Activated naive CD4-positive, alpha-beta T cell treated with anti-CD3 and anti-CD28 coated beads, Interleukin-2, amount 50 U/mL, for 72 hours (primary cell): ENCODE data around the gene ALG1. TPM values are rescaled to one million over a fixed set of nuclear protein-coding genes. Genes with fewer than 3 reads are reported as not detected.
A peak's percentile ranks its signal among the peaks of the same experiment; 100 is the strongest.
"Not testable (repeated sequence)": the region's sequence is repeated elsewhere in the genome, so short reads cannot be mapped to it uniquely, and the experiment has no call there.

Experiments
- ATAC-seq, 2 donors: fragments of 150-1000 bp; cut with Tn5 transposase; 2 replicates each; pipeline ENCODE4 v1.10.0; 2021; ENCODE audit warnings: mild to moderate bottlenecking in 2 of 2, moderate library complexity in 2 of 2
- DNase-seq, 2 donors: peaks; one replicate each; pipeline ENCODE4 v3.0.0; 2021 to 2022; ENCODE audit warnings: low spot score in 2 of 2
- H3K27ac Mint-ChIP-seq, 2 donors: one replicate each; pipeline ENCODE4 v1.8.0; 2022; ENCODE audit warnings: mild to moderate bottlenecking in 2 of 2, mixed read lengths in 2 of 2
- H3K36me3 Mint-ChIP-seq, 2 donors: one replicate each; pipeline ENCODE4 v1.8.0; 2022; ENCODE audit warnings: mixed read lengths in 2 of 2
- H3K9me3 Mint-ChIP-seq, 2 donors: one replicate each; pipeline ENCODE4 v1.8.0; 2022; ENCODE audit warnings: mixed read lengths in 2 of 2
- total RNA-seq, 2 donors: library from RNA; stranded (reverse); gene quantifications; one replicate each; pipeline ENCODE4 v1.2.3, GENCODE V29; 2022

The ALG1 gene
- total RNA-seq, 2 donors from 2014 or later: 11.0 to 20.8 TPM

DNA sequence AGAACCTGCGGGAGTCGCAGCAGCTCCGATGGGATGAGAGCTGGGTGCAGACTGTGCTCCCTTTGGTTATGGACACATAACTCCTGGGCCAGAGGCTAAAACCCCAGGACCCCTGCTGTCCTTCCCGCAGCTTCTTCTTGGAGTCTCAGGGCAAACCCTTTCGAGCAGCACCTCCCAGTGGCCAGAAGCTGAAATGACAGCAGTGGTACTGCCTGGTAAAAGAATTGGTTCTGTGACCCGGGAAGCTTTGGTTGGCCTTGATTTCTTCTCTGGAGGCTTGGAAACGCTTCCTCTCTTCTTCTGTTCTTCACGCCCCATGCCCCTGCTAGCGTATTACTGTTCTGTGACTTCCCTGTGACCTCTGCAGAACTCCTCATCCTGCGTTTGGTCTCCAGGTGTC, 13.2 kb downstream of the ALG1 start:
- H3K9me3 Mint-ChIP-seq, H3K36me3 Mint-ChIP-seq, ATAC-seq: not testable (repeated sequence)
- DNase-seq: peak in 1 of 2 donors; percentile 64
- peak overlapping the region in 1 of 2 donors; percentile 53 for H3K27ac Mint-ChIP-seq

DNA sequence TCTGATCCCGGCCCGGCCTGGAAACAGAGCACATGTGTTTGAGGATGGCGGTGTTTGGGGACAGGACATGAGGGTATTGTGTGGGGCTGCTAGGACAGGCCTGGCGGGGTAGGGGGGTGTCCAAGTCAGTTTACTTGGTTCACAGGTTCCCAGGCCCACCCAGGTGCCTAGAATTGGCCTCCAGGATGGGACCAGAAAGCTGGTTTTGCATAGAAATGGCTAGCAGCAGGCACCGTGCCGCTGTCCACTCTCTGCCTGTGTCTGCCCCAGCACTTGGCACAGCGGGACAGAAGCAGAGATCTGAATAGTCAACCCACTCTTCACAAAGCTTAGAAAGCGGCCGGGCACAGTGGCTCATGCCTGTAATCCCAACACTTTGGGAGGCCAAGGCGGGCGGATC, 14.1 kb downstream of the ALG1 start:
- not testable (repeated sequence) for ATAC-seq, H3K36me3 Mint-ChIP-seq, H3K9me3 Mint-ChIP-seq, DNase-seq, H3K27ac Mint-ChIP-seq

DNA sequence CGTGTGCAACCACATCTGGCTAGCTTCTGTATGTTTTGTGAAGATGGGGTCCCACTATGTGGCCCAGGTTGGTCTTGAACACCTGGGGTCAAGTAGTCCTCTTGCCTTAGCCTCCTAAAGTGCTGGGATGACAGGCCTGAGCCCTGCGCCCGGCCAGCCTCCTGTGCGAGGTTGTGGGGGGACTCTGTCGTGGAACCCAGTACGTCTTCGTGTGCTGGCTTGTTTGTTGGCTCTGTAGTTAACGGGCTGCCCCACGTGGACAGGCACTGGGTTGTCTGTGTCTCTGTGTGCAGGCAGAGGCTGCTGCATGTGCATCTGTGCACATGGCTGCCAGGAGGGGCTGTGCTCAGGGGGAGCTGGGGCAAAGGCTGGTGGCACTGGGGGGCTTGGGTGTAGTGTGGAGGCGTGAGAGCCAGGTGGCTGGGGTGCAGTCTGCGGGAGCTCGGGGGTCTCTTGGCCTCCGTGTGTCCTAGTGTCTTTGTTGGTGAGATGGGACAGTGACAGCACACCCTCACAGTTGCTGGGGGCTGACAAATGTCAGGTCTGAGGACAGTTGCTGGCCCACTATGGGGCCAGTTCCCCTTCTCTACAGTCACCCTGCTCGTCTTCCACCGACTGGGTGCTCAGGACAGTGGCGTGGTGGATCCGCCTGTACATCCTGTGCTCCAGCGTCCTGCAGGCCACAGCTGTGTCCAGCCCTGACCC, 16.6 kb downstream of the ALG1 start:
- DNase-seq, ATAC-seq, H3K27ac Mint-ChIP-seq, H3K9me3 Mint-ChIP-seq, H3K36me3 Mint-ChIP-seq: not testable (repeated sequence)

DNA sequence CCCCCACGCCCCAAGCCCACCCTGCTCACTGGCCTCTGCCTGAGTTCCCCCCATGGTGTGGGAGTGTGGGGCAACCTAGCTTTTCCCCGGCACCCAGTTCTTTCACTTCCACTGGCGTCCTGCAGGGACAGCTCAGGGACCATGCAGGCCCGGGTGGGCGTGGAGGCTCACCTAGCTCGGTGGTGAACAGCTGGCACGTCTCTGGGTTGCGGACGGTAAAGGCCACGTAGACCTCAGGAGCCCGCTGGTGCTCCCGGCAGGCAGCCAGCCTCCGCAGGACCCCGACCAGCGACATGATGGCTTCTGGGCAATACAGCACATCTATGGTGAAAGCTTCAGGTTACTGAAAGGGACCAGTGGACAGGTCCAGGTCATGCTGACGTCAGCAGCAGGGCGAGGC, 17.3 kb downstream of the ALG1 start:
- DNase-seq, H3K27ac Mint-ChIP-seq, H3K36me3 Mint-ChIP-seq, ATAC-seq, H3K9me3 Mint-ChIP-seq: not testable (repeated sequence)

DNA sequence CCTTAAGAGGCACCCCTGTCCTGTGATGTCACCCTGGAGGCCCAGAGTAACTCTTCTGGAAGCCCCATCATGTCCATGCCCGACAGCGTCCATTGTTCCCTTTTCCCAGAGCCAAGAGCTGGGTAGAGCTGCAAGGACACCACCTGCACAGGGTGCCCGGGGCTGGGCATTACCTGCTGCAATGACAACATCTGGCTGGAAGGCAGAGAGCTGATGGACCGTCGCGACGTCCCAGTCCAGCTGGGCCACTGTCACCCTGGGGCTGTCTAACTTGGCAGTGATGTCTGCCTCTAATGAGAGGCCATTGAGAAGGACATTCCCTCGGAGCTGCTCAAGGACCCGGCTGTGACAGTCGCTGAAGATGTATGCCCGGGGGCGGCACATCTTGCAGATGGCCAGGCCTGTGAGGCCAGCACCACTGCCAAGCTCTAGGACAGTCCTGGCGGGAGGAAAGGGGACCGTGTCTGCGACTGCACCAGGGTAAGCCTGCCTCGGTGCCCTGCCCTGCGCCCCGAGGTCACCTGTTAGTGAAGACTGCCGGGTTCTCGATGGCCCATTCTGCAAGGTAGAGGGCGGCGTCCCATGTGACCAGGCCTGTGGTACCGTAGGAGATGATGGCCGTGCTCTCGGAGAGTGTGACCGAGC, 18.4 kb downstream of the ALG1 start:
- DNase-seq, ATAC-seq, H3K36me3 Mint-ChIP-seq, H3K9me3 Mint-ChIP-seq: not testable (repeated sequence)
- H3K27ac Mint-ChIP-seq: peak overlapping the region in 1 of 2 donors; percentile 41

DNA sequence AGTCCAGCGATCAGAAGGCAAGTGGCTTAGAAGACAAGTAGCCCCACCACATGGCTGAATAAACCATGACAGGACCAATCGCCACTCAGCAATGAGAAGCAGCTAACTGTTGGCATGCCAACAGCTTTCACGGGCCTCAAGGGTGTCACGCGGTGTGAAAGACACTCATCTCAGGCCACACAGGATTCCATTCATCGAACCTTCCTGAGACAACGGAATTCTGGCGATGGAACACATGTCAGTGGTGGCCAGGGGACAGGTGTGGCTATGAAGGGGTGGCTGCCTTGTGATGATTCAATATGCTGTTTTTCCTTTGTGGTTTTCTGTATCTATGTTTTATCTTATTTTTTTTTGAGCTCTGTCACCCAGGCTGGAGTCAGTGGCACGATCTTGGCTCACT, 18.9 kb downstream of the ALG1 start:
- not testable (repeated sequence) for H3K36me3 Mint-ChIP-seq, H3K9me3 Mint-ChIP-seq, DNase-seq, ATAC-seq
- peak overlapping the region; percentile 41 to 44 for H3K27ac Mint-ChIP-seq

DNA sequence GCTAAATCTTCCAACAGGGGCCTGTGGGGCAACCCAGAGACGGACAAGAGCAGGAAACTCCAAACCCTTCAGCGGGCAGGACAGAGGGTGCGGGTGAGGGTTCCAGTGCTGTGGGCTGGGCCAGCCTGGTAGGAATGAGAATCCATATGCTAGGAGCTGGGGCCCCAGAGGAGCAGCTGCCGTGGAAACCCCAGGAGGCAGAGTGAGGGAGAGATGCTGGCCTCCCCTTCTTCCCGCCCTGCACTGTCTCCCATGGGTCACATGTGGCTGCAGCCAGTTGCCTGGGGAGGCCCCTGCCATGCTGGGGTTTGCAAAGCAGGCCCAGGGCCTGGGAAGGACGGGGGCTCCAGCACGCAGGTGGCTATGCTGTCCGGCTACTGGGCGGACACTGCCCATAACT, 21.4 kb downstream of the ALG1 start:
- H3K9me3 Mint-ChIP-seq, H3K36me3 Mint-ChIP-seq, ATAC-seq, DNase-seq, H3K27ac Mint-ChIP-seq: not testable (repeated sequence)

DNA sequence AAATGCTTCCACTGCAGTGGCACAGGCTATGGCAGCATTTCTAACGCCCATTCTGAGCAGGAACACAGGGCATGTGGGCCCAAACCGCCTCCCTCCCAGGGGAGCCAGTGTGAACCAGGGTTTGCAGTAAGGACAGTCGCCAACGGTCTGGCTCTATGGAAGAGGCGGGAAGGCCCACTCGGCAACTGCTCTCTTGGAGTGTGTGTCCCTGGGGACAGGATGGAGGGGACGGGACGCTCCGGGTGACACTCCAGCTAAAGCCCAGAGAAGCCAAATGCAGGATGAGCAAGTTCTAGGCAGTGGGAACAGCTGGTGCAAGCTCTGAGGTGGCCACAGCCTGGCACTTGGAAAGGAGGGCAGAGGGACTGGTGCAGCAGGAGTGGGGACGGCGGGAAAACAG, 22.1 kb downstream of the ALG1 start:
- H3K27ac Mint-ChIP-seq, H3K9me3 Mint-ChIP-seq, DNase-seq, ATAC-seq, H3K36me3 Mint-ChIP-seq: not testable (repeated sequence)

DNA sequence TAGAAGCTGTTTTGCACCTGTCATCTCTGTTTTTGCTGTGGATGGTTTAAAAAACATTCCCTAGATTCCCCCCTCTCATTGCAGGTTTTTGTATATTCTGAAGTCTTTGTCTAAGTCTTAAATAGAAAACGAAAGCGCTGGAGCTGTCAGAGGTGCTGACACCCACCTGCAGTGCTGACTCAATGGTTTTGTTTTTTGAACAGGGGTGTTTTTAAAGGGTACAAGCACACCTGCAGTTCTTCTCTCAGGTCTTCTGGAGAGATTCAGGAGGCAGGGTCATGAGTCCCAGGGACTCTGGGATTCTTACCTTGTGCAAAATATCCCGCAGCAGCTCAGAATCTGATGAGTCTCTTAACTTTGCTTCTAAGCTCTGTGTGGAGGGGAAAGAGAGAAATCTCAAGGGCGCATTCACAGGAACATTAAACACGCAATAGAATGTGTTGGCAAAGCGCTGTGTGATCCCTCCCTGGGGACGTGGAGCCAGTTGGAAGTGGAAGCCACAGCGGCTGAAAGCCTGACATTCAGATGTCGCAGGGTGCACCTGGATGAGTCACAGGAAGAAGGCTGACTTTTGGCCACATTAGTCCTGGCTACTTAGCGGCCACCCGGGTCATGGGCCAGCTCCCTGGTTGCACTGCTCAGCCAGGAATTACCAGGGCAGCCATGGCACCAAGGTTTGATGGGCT, 23.6 kb downstream of the ALG1 start:
- not testable (repeated sequence) for ATAC-seq, H3K9me3 Mint-ChIP-seq, DNase-seq, H3K36me3 Mint-ChIP-seq
- H3K27ac Mint-ChIP-seq: peak overlapping the region in 1 of 2 donors; percentile 87

DNA sequence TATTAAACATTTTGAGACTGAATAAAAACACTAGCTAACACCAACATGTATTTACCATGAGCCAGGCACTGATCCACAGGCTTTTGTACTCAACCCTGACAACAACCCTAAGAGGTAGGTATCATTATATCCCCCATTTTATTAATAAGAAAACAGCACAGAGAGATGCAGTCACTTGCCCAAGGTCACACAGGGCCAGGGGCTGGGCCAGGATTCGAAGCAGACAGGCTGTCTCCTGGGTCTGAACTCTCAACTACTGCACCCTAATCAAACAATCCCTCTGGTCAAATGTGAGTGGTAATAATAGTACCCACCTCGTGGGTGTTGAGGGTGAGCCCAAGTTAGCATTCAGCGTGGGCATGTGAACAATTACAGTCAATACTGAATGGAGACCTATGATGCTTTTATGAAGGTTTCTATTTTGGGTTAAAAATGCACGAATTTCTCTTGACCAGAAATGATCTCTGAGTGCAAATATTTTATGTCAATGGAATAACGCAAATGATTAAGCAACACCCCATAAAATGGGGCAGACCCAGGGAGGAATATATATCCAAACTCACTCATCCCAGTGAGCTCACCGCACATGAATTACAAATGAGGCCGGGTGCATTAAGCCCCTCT, 24.9 kb downstream of the ALG1 start:
- not testable (repeated sequence) for ATAC-seq, H3K9me3 Mint-ChIP-seq, H3K36me3 Mint-ChIP-seq, DNase-seq
- peak overlapping the region; percentile 77 to 87 for H3K27ac Mint-ChIP-seq

DNA sequence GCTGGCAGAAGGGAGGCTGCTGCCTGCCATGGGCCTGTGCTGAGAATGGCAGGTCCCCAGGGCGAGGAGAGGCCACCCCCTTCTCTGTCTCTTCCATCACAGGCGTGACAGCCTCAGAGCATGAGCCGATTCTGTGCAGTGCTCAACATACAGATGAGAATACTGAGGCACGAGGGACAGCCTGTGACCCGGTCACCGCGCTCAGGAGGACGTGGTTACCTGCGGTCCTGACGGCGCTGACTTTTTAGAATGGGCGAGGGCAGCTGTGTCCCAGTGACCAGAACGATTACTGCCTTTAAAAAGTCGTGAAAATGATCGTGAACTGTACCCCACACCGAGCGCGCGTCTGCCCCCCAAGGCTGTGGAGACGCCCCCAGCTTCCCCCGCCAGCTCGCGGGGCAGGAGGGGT, 25.4 kb downstream of the ALG1 start:
- not testable (repeated sequence) for H3K36me3 Mint-ChIP-seq, H3K9me3 Mint-ChIP-seq, ATAC-seq
- DNase-seq: peak in 1 of 2 donors; percentile 23
- H3K27ac Mint-ChIP-seq: peak overlapping the region; percentile 79 to 87

DNA sequence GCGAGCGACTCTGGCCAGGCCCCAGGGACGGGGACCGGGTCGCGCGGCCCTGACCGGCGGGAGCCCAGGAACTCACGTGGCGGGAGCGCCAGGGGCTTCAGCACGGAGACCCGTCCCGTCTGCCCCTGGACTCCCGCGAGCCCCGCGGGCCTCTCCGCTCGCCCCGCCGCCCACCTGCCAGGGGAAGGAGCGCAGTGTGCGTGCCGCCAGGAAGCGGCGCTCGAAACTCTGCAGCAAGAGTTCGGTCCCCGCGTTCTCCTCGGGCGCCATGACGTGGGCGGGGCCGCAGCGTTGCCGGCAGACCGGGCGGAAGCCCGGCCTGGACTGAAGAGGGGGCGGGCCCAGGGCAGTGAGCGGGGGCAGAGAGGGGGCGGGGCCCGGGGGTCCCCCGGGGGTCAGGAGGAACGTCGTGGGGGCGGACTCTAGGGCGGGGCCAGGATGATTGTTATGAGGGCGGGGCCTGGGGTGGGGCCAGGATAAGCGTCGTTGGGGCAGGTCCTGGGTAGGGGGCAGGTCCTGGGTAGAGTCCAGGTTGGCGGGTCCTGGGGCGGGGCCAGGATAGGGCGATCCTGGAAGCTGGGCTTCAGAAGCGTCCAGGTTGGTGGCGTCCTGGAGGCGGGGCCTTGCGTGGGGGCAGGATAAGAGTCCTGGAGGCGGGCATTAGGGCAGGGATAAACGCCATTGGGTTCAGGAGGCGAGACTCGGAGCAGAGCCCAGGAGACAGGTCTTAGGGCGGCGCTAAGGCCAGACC, 26.0 kb downstream of the ALG1 start, which contains the start of gene EEF2KMT:
Gene EEF2KMT, minus strand, starts transcription at position 326 of the 751 bp plus-strand sequence. Its CDS starts 56 bp downstream, at position 270.
- H3K27ac Mint-ChIP-seq: peak within 1 kb of the TSS; percentile 87 to 94
- ATAC-seq (peak; percentile 97 to 99), DNase-seq (peak; percentile 95 to 98)
- H3K36me3 Mint-ChIP-seq, H3K9me3 Mint-ChIP-seq: not testable (repeated sequence)

DNA sequence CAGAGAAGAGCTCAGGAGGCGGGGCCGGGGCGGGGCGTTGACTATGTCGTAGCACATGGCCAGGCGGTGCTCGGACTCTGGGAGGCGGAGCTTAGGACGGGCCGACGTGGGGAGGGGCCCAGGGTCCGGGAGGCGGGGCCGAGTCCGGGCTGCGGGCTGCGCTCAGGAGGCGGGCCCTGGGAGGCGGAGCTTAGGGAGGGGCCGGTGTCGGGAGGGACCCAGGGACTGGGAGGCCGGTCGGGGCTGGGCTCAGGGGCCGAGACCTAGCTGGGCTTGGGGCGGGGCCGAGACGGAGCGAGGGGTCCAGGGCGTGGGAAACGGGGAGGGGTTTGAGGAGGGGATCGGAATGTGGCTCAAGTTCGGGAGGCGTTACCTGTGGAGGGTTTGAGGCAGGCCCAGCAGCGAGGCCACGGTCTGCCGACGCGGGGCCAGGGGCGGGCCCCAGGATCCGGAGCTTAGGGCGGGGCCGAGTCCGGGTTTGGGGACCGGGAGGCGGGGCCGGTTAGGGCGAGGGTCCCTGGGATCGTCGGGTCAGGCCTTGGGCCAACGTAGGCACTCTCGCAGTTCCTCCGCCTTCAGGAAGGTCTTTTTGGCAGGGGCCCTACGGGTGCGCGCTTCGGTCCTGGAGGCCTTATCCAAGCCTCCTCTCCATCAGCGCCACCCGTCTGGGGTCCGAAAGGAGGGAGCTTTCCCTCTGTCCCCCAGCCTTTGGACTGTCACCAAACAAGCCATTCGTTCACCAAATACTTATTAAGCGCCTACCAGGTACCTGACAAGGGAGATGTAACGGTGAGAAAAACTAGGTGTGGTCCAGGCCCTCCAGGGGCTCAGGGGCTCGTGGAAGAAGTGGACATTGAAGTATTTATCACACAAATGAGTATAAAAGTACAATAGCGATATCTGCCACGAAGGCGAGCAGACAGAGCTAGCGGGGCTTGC, 26.8 kb downstream of the ALG1 start:
- peak overlapping the region; percentile 87 to 94 for H3K27ac Mint-ChIP-seq
- not testable (repeated sequence) for ATAC-seq

DNA sequence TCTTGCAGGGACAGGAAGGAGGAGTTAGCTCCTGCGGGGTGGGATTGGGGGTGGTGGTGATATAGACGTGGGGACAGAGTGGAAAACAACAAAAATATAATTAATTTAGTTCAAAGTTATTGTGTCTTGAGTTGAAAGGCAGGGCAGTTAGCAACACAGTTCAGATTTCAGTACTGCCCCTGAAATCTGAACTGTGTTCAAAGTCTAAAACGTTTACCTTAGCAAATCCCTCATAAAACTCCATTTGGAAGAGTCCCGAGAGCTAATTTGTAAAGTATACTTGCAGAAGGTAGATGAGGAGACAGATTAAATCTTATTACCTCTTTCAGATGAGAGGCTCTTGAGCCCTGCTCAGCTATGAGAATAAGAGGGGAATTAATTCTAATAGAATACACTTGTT, 27.5 kb downstream of the ALG1 start:
- H3K36me3 Mint-ChIP-seq, ATAC-seq, H3K9me3 Mint-ChIP-seq, DNase-seq: not testable (repeated sequence)
- H3K27ac Mint-ChIP-seq: peak overlapping the region in 1 of 2 donors; percentile 87

More for the DNA sequence above, 26.8 kb downstream of the ALG1 start:
- H3K9me3 Mint-ChIP-seq, H3K36me3 Mint-ChIP-seq: not testable (repeated sequence)
- peak; percentile 77 to 83 for DNase-seq

DNA sequence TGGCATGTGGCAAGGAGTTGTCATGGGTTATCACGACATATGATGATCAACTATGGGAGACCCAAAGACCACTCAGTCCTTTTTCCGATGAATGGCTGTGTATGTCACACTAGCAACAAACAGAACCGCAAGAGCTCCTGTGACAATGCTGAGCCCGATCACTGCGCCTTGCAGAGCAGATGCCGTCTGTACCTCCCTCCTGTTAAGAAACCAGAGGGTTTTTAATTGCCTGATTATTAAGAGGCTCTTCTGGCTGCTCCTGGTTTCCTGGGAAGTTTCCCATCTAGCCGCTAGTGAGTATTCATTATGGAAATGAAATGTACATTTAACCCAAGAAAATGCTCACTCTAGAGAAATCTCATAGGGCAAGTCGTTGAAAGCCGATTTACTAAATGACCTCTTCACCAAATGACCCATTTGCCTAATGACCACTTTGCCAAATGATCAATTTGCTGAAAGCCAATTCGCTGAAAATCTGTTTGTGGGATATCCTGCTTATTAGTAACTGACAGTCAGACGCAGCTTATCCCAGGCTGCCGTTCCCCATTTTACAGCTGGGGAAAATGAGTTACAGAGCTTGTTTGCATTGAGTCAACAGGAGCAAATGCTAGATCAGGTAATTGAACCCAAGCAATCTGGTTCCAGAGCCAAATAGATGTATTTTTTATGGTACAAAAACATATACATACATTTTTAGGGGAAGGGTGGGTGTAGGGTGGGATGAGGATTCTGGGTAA, 31.8 kb downstream of the ALG1 start:
- DNase-seq, H3K9me3 Mint-ChIP-seq, ATAC-seq, H3K36me3 Mint-ChIP-seq, H3K27ac Mint-ChIP-seq: not testable (repeated sequence)
